ENCODE data around the gene EBF4. TPM values are rescaled to one million over a fixed set of nuclear protein-coding genes. Genes with fewer than 3 reads are reported as not detected.
A peak's percentile ranks its signal among the peaks of the same experiment; 100 is the strongest.

EBF4 gene
- total RNA-seq, 2 experiments from 2014 or later = 1.5 to 4.4 TPM

DNA sequence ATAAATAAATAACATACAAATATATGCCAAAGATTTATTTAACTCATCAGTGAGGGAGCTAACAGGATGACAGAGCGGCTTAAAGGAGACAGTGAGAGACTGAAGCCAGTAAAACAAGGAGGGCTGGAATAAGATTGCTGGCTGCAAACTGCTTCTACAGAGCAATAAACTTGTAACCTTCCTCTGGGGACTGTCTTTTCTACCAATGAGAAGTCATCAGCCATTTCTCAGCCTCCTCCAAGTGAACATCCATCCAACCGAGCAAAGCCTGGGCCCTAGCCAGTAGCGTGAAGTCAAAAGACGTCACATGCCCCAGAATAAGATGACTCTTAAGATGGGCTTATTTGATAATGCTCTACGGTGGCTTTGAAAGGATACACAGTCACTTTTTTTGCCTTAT is 65.4 kb downstream of the EBF4 start:
- POLR2A ChIA-PET = no interaction called here
- H2AFZ ChIP-seq (ENCODE audit: low read length) = no peak overlapping the region
- no peak overlapping the region for H3K4me2 ChIP-seq (ENCODE audit: low read length)
- no peak overlapping the region for H3K27ac ChIP-seq (ENCODE audit: low read depth, low read length, poor library complexity, severe bottlenecking)
- H3K4me1 ChIP-seq (ENCODE audit: insufficient read depth, low read length, poor library complexity, severe bottlenecking) = peaks cover 22% of the 10 kb centered on the region
- CTCF ChIA-PET (ENCODE audit: unreplicated experiment) = no interaction called here
- H3K36me3 ChIP-seq (ENCODE audit: insufficient read depth, low read length) = no peaks in the 10 kb centered on the region
- H3K9me2 ChIP-seq (ENCODE audit: insufficient read depth, low read length) = no peaks in the 10 kb centered on the region
- H3K9me3 ChIP-seq (ENCODE audit: low read length) = no peaks in the 10 kb centered on the region
- TF ChIP-seq EZH2phosphoT487 (IDR thresholded peaks at IDR 0.05; ENCODE audit: borderline replicate concordance, low read depth, low read length) = no peak
- TF ChIP-seq, protein P1, sequence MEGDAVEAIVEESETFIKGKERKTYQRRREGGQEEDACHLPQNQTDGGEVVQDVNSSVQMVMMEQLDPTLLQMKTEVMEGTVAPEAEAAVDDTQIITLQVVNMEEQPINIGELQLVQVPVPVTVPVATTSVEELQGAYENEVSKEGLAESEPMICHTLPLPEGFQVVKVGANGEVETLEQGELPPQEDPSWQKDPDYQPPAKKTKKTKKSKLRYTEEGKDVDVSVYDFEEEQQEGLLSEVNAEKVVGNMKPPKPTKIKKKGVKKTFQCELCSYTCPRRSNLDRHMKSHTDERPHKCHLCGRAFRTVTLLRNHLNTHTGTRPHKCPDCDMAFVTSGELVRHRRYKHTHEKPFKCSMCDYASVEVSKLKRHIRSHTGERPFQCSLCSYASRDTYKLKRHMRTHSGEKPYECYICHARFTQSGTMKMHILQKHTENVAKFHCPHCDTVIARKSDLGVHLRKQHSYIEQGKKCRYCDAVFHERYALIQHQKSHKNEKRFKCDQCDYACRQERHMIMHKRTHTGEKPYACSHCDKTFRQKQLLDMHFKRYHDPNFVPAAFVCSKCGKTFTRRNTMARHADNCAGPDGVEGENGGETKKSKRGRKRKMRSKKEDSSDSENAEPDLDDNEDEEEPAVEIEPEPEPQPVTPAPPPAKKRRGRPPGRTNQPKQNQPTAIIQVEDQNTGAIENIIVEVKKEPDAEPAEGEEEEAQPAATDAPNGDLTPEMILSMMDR (conservative IDR thresholded peaks at IDR 0.05; ENCODE audit: low read length) = no peak
- H3K79me2 ChIP-seq (ENCODE audit: insufficient read depth, low read depth, low read length) = no peaks in the 10 kb centered on the region
- H3K4me3 ChIP-seq (ENCODE audit: low read depth, low read length, poor library complexity, severe bottlenecking) = no peak overlapping the region
- no peak for DNase-seq (ENCODE audit: low spot score)
- BruUV-seq (replicated peaks) = no TSS peak
- intact Hi-C loops (cut with micrococcal nuclease; ENCODE audit: unreplicated experiment) = loop anchor here (5.0 kb wide), 1 partner anchor 94 kb away; no protein-coding TSS in a partner anchor
- H4K20me1 ChIP-seq (ENCODE audit: insufficient read depth, low read length) = no peaks in the 10 kb centered on the region

DNA sequence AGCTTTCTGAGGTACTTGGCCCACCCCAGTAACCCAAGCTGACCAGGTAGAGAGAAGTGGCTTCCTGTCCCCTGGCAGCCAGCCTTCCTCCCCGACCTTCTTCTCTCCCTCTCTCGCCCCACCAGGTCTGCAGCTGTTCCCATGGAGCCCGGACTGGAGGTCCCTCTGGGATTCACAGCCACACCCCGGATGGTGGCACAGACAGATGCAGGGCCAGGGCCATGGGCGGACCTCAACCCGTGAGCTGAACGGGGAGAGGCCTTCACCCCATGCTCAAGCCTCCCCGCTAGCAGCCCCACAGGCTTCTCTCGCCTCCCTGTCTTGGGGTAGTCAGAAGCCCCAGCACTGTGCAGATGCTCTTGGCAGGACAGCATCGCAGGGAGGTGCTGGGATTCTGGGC is 66.6 kb downstream of the EBF4 start:
- Histone ChIP-seq H4K20me1 (ENCODE audit: insufficient read depth, low read length) (no peaks in the 10 kb centered on the region), H3K36me3 (ENCODE audit: insufficient read depth, low read length) (no peaks in the 10 kb centered on the region), H3K27ac (ENCODE audit: low read depth, low read length, poor library complexity, severe bottlenecking) (peak overlapping the region; percentile 64), H3K4me3 (ENCODE audit: low read depth, low read length, poor library complexity, severe bottlenecking) (no peak overlapping the region), H3K4me2 (ENCODE audit: low read length) (peak overlapping the region; percentile 52; the same call in 1 of the 2 replicates), H3K4me1 (ENCODE audit: insufficient read depth, low read length, poor library complexity, severe bottlenecking) (peaks cover 22% of the 10 kb centered on the region), H3K9me2 (ENCODE audit: insufficient read depth, low read length) (no peaks in the 10 kb centered on the region), H2AFZ (ENCODE audit: low read length) (peak overlapping the region; percentile 16; the same call in 1 of the 2 replicates), H3K9me3 (ENCODE audit: low read length) (no peaks in the 10 kb centered on the region), H3K79me2 (ENCODE audit: insufficient read depth, low read depth, low read length) (no peaks in the 10 kb centered on the region)
- DNase-seq (ENCODE audit: low spot score) = peak; percentile 24
- TF ChIP-seq, protein P1 (conservative IDR thresholded peaks at IDR 0.05; ENCODE audit: low read length) = no peak
- no peak for TF ChIP-seq EZH2phosphoT487 (IDR thresholded peaks at IDR 0.05; ENCODE audit: borderline replicate concordance, low read depth, low read length)
- intact Hi-C loops (cut with micrococcal nuclease; ENCODE audit: unreplicated experiment) = loop anchor here (5.0 kb wide), 1 partner anchor 93 kb away; no protein-coding TSS in a partner anchor
- no TSS peak for BruUV-seq (replicated peaks)
- ChIA-PET CTCF (ENCODE audit: unreplicated experiment) (no interaction called here), POLR2A (no interaction called here)

DNA sequence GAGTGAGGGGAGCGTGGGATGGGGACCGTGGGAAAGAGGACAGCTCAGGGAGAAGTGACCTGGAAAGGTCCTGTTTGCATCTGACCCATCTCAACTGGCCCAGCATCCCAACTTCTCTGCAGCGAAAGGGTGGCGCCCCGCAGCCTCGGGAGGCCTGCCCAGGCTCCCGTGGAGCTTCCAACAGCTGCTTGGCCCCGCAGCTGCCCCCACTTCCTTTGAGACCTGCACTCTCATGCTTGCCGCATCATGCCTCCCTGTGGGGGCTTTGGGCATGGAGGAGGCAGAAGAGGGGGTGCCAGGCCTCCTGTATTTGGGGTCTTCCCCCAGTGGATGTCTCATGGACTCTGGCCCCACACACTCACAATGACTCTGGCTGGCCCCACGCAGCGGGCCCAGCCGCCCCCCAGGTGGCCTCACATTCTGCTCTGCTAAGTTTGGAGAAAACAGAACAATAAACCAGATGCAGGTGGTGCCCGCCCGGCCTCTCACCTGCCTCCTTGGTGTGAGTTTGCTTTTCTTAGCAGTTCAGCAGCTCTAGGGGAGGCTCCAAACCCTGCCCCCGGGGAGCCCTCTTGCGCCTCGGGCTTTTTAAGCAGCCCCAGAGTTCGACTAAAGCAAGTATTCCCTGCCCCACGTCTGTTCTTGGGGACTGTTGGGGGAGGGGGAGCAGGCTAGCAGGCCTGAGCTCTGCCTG is 67.2 kb downstream of the EBF4 start:
- peak overlapping the region; percentile 52 for H3K4me2 ChIP-seq (ENCODE audit: low read length)
- BruUV-seq (replicated peaks) = no TSS peak
- no peaks in the 10 kb centered on the region for H4K20me1 ChIP-seq (ENCODE audit: insufficient read depth, low read length)
- H3K36me3 ChIP-seq (ENCODE audit: insufficient read depth, low read length) = no peaks in the 10 kb centered on the region
- H3K9me3 ChIP-seq (ENCODE audit: low read length) = no peaks in the 10 kb centered on the region
- CTCF ChIA-PET (ENCODE audit: unreplicated experiment) = no interaction called here
- H3K4me3 ChIP-seq (ENCODE audit: low read depth, low read length, poor library complexity, severe bottlenecking) = no peak overlapping the region
- peak overlapping the region; percentile 59 for H2AFZ ChIP-seq (ENCODE audit: low read length)
- POLR2A ChIA-PET = interaction anchor here (0.6 kb wide), 1 partner anchor 194 kb away, joined by 3 read pairs; no protein-coding TSS in a partner anchor
- TF ChIP-seq, protein P1 (conservative IDR thresholded peaks at IDR 0.05; ENCODE audit: low read length) = no peak
- no peak for TF ChIP-seq EZH2phosphoT487 (IDR thresholded peaks at IDR 0.05; ENCODE audit: borderline replicate concordance, low read depth, low read length)
- peak overlapping the region; percentile 64 for H3K27ac ChIP-seq (ENCODE audit: low read depth, low read length, poor library complexity, severe bottlenecking)
- H3K9me2 ChIP-seq (ENCODE audit: insufficient read depth, low read length) = no peaks in the 10 kb centered on the region
- no peaks in the 10 kb centered on the region for H3K79me2 ChIP-seq (ENCODE audit: insufficient read depth, low read depth, low read length)
- peak; percentile 70 for DNase-seq (ENCODE audit: low spot score)
- intact Hi-C loops (cut with micrococcal nuclease; ENCODE audit: unreplicated experiment) = loop anchor here (5.0 kb wide), 1 partner anchor 93 kb away; no protein-coding TSS in a partner anchor
- H3K4me1 ChIP-seq (ENCODE audit: insufficient read depth, low read length, poor library complexity, severe bottlenecking) = peaks cover 22% of the 10 kb centered on the region
